HG02840 (cell line): ENCODE data around the gene HNRNPLL.

Source experiments
- ATAC-seq: cut with Tn5 transposase; IDR thresholded peaks from one replicate; pipeline ENCODE4 v1.9.1; 2021; ENCODE audit warnings: mild to moderate bottlenecking, moderate library complexity, moderate number of reproducible peaks; ENCODE audit not compliant: unreplicated experiment, low FRiP score

Gene HNRNPLL

DNA sequence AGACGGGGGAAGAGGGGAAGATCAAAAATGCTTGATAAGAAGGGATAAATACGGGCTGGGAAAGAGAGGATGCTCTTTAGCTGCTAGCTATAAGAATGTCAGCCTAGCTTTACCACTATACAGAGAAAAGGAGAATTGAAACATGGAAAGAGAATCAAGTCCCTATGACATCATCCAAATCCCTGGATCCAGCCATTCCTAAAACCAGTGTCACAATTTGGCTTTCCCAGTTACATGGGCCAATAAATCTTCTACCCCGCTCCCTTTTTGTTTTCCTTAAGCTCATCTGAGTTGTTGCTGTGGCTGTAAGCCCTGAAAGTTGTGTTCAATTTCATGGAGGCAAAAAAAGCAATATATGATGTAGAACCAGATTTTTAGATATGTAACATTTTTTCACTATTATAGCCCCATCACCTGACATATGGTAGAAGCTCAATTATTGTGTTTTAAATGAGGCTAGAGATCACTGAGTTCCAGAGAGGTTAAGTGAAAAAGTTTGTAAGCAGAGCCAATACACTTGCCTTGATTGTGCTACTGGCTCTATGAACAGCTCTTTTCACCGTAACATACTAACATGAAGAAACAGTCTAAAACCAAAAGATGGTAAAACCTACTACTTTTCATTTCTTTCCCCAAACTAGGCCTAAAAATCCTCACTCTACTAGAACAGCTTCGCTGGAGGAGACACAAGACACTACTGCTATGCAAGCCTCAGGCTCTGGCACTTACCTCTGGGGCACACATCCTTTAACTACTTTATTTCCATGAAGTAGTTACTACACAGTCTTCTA, 4.3 kb downstream of the HNRNPLL start:
- ATAC-seq = no peak

DNA sequence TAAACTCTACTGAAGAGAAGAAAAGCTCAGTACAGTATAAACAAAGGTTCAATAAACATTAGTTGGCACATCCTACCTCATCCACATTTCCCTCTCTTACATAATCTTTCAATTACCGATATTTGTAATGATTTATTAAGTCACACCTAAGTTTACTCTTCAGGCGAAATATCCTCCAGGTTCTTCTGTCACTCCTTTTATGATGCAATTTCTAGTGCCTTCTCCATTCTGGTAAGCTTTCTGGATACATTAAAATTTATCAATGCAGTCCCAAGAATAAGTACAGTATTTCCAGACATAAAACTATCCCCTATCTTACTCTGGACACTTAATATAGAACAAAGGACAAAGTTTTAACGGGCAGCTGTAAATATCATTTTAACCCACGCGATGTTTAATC, 5.6 kb downstream of the HNRNPLL start:
- no peak for ATAC-seq

DNA sequence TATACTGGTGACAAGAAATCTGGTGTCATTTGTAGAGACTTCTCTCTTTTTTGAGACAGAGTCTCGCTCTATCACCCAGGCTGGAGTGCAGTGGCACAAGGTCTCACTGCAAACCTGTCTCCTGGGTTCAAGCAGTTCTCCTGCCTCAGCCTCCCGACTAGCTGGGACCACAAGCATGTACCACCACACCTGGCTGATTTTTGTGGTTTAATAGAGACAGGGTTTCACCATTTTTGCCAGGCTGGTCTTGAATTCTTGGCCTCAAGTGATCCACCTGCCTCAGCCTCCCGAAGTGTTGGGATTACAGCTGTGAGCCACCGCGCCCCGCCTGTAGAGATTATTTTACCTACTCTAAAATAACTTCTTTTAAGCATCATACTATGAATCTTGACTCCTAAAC, 6.5 kb downstream of the HNRNPLL start:
- ATAC-seq = no peak

DNA sequence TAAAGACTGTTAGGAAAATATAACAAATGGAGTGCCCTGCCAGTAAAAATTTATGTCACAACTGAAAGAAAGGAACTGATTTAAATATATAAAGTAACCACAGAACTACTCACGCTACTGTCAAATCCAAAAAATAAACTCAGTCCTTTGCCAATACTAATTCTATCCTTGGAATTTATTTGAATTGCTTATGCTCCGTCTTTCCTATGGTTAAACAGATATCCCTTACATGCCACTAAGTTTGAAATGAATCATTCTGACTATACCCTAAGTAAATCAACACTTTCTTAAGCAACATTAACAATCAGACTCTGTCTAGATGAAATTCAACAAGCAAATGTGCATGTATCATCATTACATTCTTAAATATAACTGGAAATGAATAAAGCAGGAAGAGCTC, 9.8 kb downstream of the HNRNPLL start:
- no peak for ATAC-seq

DNA sequence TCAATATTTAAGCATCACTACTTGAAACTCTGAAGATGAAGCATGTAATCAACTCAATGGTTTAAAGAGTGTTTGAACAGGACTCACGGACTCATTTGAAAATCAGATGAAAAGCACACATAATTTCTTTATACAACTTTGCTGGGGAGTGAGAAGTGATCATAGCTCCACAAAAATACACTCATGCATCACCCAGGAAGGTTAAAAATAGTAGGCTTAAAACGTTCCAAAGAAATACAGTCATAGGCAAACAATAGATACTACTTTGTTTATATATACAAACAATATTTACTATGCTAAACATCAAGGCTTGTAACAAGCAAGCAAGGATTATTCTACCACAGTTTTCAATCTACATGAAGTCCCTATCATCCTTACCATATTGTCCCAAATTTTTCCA, 11.6 kb downstream of the HNRNPLL start:
- no peak for ATAC-seq

DNA sequence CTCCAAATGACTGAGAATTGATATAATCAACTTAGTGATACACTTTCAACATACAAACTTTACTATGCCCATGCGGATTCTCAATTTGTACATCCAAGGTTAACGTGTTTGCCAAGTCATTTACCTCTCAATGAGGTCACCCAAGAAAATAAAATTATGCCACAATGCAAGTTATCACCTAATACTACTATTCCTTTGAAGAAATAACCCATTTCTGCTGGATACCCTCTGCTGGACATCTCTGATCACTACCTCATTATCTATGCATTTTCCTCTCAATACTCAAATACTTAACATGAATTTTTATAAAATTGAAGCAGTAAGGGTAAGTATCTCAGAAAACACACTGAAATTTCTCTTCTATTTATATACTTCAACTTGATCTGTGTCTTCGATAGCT, 12.7 kb downstream of the HNRNPLL start:
- no peak for ATAC-seq

DNA sequence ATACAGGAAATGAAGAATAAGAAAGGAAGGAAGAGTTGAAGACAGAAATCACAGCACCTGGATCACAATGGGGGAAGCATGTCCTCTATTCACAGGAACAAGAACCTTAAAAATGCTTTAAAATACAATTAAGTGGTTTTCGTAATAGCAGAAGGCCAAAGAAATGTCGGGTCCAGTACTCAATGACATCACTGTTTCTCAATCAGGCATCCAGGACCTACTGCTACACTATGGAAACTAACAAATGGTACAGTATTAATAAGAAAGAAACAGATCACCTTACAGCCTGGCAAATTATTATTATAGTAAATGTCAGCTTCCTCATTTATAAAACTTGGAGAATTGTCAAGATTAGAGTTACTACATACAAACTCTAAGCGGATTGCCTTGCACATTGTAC, 15.8 kb downstream of the HNRNPLL start:
- no peak for ATAC-seq

DNA sequence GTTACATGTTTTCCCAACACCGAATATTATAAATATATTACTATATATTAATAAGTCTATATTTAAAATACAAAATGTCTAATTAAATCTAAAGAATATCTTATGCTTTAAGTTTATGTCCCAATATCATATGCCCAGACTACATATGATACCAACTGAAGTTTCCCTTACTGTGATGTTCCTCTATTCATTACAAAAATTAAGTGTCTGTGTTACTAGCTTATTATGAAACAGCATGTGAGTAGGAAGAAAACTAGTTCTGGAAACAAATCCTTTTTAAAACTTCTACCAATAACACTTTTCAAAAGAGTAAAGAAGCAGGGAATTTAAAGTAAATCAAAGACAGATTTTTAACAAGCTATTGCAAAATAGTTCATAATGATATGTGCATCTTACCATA, 17.8 kb downstream of the HNRNPLL start:
- ATAC-seq = no peak

DNA sequence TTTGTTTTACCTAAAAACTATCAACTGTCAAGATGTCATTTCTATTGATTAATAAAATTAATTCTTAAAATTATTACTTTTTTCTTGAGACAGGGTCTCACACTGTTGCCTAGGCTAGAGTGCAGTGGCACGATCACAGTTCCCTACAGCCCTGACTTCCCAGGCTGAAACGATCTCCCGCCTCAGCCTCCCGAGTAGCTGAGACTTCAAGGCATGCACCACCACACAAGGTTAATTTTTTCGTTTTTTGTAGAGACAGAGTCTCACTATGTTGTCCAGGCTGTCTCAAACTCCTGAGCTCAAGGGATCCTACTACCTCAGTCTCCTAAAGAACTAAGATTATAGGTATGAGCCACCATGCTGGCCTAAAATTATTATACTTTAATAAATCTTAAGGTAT, 18.7 kb downstream of the HNRNPLL start:
- ATAC-seq = no peak

DNA sequence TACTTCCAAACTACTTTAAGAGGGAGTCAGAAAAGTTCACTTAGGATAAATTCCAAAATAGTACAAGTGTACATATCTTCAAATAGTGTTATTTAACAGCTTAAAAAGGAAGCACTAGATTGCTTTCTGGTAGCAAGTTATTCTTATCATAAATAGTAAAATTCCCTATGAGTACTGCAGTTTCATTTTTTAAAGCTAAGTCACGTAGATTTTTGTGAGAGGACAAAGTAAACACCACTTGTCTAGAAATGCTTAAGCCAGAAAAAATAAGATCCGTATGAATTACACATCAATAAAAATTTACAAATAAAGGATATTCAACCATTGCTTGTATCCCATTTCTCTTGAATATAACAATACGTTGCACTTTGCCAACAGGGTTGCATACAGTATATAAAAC, 19.2 kb downstream of the HNRNPLL start:
- ATAC-seq = no peak

DNA sequence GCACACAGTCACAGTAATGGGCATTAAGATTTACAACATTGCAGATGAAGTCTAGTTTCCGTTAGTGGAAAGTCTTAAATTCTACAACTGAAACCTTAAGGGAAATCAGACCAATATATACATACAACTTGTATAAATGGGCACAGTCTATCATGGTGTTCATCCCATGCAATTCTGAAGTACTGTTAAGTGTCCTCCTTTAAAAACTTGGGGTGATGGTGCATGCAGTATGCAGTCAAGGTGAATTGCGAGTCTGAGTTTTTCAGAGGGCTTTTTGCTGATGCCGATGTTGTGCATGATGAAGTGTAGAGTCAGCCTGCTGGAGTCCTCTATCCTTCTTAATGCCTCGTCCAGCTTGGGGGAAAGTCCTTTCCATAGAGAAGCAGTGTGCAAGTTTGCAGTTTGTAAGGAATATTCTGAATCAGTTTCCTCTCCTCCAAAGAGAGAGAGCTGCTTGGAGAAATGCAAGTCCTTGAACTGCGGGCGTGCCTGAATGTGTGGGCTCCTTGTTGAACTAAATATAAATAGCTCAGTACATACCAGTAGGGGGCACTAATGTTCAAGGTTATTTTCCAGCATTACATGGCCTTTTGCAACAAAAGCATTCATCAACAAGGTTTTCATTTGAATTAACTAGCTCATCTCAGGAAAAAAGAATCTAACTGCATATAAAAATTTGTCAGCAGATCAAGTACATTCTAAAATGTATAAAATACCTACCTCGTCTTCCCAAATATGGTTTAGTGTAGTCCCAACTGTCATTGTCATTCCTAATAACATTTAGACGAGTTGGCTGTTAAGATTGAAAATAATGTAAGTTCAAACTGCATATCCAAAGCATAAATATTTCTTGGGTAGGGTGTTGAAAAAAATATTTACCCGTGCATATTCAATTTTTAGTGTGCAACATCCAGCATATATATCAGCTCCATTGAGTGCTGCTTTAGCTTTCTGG, 21.3 kb downstream of the HNRNPLL start:
- no peak for ATAC-seq

DNA sequence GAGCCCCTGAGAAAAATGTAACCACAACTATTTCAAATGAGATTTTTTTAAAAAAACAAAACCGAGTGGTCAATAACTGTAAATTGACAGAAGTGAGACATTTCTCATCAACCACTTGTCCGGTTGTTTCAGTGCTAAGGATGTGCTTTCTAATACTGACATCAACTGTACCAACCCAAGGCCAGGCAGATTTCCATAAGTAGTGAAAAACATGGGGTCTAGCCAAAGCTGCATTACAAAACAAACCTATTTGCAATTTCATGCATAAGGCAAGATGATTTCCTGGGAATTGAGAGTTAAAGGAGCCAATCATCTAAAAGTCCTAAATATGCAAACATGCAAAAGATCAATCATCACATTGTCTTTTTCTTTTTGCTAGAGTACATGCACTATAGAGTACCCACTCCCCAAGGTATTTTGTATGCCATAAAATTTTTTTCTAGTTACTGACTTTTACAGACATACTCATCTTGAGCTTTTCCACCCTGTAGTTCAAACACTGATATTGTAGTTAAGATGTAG, 22.6 kb downstream of the HNRNPLL start:
- ATAC-seq = no peak

DNA sequence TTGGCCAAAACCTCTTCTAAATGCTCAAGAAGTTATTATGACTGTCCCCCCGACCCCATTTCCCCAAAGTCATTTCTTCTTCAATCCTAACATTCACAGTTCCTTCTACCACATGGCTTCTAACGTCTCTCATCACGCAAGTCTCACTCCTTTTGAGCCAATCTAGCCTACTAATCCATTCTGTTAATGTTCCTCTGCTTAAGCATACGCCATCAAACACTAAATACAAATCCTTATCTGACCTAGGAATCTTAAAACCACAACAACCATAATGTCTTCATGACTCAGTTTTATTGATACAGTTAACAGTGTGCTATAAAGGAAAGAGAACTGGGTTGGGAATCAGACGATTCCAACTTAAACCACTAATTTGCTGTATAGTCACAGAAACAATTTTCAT, 23.9 kb downstream of the HNRNPLL start:
- no peak for ATAC-seq

DNA sequence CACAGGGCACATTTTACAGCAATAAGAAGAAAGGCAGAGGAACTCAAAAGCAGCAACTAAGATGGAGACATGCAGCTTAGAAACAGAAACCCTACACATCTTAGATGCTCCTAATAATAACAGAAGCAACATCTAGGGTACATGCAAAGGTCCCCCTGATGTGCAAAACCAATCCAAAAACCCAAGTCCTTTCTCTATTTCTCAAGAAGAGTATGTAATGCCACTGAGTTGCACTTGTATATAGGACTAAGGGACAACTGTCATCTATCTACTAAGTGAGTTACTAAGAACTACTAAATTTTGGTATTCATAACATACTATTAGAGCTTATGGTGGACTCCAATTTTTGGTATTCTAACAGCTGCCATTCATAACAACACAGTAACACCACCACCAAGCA, 28.4 kb downstream of the HNRNPLL start:
- ATAC-seq = no peak

DNA sequence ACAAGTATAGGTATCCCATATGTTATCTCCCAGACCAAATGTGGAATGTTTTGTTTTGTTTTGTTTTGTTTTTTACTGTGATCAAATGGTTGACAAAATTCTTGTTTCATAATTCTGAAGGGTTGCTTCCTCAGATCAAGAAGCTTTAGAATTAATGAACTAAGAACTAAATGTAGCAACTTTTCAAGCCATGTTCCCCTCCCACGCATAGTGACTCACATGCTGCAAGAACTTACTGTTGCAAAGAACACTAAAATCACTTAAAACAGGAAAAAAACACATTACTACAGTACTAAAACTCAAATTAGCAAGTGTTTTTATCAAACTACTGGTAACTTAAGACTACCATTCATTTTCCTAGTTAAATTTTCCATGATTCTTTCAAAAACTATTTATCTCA, 30.6 kb downstream of the HNRNPLL start:
- no peak for ATAC-seq

DNA sequence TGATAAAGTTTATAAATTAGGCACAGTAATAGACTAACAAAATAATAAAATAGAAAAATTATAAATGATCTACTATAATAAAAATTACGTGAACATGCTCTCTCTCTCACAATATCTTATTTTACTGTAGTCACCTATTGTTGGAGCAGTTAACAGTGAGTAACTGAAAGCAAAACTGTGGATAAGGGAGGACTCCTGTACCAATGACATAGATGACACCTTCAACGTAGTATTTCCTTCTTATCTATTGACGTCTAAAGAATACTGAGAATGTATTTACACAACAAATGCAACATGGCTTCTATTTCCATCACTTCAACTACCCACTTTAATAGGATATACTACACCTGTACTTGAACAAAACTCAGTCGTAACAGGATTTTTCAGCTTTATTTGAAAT, 31.5 kb downstream of the HNRNPLL start:
- no peak for ATAC-seq

DNA sequence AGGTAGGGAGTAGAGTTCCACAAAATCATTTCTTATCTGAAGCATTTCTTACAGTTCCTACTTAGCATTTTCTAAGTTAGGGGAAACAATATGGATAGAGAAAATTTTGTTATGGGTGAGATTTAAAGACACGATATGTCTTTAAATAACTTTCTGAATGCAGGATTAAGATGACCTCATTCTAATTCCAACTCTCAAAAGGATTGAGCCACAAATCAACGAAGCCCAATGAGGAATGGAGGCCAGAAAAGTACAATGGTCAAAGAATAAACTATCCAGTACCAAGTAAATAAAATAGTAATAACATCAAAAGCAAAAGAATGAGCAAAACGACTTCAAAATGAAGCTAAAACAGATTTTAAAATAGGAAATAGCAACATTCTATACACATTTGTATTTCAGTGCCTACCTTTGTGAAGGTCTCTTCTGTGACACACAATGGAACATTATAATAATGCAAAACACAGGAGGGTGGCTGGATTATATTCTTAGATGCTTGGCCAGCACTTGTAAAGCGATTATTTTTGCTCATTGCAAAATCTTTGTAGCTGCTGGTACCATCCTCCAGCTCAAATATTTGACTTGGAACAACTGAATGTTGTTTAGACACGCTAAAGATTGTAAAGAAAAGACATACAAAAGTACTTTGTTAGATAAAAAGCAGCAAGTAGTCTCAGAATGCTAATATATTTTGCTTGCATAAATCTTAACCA, 33.8 kb downstream of the HNRNPLL start:
- ATAC-seq = no peak

DNA sequence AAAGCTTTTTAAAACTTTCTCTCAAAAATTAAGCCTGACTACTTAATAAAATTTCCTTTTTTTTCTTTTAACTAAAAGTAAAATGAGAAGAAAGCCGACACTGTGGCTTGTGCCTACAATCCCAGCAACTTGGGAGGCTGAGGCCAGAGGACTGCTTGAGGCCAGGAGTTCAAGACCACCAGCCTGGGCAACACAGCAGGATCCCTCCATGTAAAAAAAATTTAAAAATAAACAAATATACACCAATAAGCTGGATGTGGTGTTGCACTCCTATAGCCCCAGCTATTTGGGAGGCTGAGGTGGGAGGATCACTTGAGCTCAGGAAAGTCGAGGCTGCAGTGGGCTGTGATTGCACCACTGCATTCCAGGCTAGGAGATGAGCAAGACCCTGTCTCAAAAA, 37.4 kb downstream of the HNRNPLL start:
- ATAC-seq = no peak

DNA sequence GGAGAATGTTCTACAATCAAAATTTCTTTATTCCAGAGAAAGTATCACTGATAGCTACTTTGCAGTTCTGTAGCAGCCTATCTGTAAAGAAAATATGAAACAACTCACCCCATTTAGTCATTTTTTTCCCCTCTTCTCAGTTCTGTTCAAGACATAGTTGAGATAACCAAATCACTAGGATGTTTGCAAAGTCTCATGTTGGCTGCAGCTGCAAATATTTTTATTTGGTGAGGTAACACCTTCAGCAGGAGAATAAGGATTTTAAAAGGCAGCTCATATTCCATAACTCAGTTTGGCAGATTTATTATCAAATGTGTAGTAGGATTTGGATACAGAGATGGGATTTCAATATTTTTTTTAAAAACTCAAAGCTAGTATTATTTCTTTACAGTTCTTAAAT, 41.0 kb downstream of the HNRNPLL start:
- ATAC-seq = no peak

DNA sequence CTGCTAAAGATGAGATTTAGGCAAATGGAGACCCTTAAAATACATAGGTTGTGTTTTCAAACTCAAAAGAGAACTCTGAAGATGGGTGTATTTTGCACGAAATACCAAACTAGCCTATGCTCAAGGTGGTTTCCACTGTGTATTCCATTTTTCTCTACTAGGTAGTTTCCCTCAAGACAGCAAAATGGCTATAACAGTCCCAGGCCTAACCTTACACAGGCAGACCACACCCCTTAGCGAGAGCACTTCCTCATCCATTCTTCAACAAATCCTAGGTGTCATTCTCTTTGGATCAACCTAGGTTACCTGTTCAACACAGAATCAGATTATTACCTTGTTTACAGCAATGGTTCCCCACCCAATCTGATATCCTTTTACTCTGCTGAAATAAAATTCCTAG, 42.6 kb downstream of the HNRNPLL start:
- no peak for ATAC-seq

DNA sequence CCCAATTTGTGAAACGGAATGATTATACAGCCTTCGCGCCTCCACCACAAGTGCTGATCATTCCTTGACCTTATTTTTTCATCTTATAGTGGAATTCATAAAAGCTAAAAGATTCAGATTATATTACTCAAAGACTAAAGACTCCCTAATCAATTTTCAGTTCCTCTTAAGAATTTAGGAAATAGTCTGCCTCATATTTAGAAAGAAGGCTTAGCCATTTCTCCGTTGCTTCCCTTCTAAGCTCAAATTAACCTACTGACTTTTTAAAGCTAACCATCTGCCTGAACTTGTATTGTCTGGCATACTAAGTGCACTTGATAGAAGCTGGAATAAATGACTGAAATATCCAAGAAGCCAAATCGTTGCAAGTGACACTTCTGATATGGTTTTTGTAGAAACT, 44.7 kb downstream of the HNRNPLL start:
- no peak for ATAC-seq
